ENCODE data around the gene GABRP.

- TF ChIP-seq CTCF (IDR thresholded peaks at IDR 0.05; ENCODE audit: low read depth, low read length): no peak
- TF ChIP-seq POLR2A (IDR thresholded peaks at IDR 0.05; ENCODE audit: extremely low read depth, insufficient read length): no peak
- TF ChIP-seq, protein P1, sequence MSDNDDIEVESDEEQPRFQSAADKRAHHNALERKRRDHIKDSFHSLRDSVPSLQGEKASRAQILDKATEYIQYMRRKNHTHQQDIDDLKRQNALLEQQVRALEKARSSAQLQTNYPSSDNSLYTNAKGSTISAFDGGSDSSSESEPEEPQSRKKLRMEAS (IDR thresholded peaks at IDR 0.05; ENCODE audit: low read depth, low read length): no peak
Observed at GRCh38 chr5:170860415-170860814, 76.9 kb downstream of the GABRP start.
